Mononuclear cell (primary cell): ENCODE measurements around the gene CDKAL1. TPM values are rescaled to one million over a fixed set of nuclear protein-coding genes. Genes with fewer than 3 reads are reported as not detected.

Experiments used
- H3K27me3 ChIP-seq: 2 replicates; pipeline ENCODE4 v1.6.0; 2011; ENCODE audit warnings: low read length, control low read depth; ENCODE audit not compliant: insufficient read depth
- H3K4me1 ChIP-seq: 2 replicates; pipeline ENCODE4 v1.5.1; 2011; ENCODE audit warnings: mild to moderate bottlenecking, low read length, control low read depth; ENCODE audit not compliant: insufficient read depth
- H3K4me3 ChIP-seq: 2 replicates; pipeline ENCODE4 v1.5.1; 2011; ENCODE audit warnings: mild to moderate bottlenecking, low read length, moderate library complexity
- H3K9me3 ChIP-seq: 2 replicates; pipeline ENCODE4 v1.5.1; 2011; ENCODE audit warnings: low read depth, mild to moderate bottlenecking, control low read depth, low read length
- total RNA-seq: library from RNA; depleted of rRNA; stranded (reverse); fragments of >200 nt; gene quantifications from one replicate; pipeline ENCODE4 v1.2.3, GENCODE V29; 2012

The CDKAL1 gene
- total RNA-seq, 1 donor, result 26.6 TPM

DNA sequence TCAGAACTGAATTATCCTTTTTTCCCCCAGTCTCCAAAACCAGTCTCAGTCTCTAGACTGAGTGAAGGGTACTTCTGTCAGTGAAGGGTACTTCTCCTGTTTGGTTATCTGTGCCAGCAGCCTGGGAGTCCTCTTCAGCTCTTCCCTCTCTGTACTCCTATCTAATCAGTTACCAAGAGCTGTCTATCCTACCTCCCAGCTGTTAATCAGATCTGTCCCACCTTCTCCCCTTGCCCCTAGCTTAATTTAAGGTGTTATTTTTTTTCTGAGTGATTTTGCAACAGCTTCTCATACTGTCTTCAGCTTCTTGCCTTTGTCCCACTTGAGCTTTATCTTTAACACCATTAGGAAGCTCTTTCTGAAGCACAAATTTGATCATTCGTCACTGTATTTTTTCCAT, 567.4 kb downstream of the CDKAL1 start:
- Histone ChIP-seq H3K9me3 (no peaks in the 10 kb centered on the region), H3K4me1 (peaks cover 7% of the 10 kb centered on the region), H3K4me3 (no peak overlapping the region), H3K27me3 (no peaks in the 10 kb centered on the region)

DNA sequence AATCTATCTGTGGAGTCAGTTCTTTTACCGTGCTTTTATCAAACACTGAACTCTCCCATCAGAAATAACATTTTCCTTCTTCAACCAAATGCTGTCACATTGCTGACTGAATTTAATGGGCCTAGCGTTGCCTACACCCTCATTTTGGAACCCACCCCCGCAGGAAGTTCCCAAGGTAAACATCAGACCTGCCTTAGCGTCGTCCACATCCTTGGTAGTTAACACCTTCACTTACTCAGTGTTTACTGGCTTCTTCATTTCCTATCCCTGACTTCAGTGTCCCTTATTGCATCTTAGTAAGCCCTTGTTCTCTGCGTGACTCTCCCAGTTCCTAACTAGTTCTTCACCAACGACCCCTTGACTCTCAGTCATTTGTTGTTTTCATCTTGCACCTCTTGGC, 567.9 kb downstream of the CDKAL1 start:
- Histone ChIP-seq H3K4me3 (no peak overlapping the region), H3K27me3 (no peaks in the 10 kb centered on the region), H3K9me3 (no peaks in the 10 kb centered on the region), H3K4me1 (peaks cover 7% of the 10 kb centered on the region)

DNA sequence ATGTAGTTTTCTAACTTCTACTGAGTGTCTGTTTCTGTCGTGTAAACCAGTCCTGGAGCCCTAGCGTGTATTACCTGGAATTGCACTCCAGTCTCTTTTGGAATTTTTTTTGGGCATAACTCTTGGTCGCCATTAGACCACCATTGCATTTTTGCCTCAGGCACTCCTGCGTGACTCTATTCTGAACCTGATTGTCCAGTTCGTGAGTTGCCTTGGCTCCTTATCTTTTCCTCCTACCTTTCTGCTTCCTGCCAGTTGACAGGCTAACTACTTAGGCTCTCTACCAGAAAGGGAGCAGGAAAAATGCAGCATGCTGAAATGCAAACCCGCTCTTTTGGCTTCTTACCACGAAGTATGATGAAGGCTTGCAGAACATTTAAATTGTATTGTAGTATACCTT, 568.4 kb downstream of the CDKAL1 start:
- no peak overlapping the region for H3K4me3 ChIP-seq
- H3K4me1 ChIP-seq, result peaks cover 7% of the 10 kb centered on the region
- no peaks in the 10 kb centered on the region for H3K9me3 ChIP-seq
- no peaks in the 10 kb centered on the region for H3K27me3 ChIP-seq

DNA sequence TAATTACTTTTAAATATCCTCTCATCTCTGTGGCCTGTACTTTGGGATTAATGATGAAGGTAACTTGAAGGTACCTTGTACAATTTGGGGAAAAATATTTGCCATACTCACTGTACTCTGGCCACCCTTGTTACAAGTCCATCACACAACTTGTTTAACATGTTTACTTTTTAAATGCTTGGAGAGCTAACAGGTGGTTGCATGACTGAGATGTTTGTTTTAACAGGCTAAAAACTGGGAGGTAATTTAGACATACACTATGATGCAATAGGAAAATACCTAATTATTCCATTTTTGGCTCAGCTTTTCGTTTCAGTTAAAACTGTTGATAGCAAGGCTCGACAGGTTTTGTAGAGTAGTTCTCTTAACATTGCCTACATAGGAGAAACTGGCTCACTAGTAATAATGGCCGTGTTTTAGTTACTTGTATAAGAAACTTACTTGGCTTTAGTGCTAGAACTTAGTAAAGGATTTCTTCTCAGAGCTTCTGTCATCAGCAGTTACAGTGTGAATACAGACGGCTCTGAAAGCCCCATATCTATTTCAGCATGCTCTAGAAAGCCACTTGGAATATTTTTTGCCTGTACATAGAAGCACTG, 569.5 kb downstream of the CDKAL1 start:
- Histone ChIP-seq H3K9me3 (no peaks in the 10 kb centered on the region), H3K27me3 (no peaks in the 10 kb centered on the region), H3K4me1 (peaks cover 7% of the 10 kb centered on the region), H3K4me3 (no peak overlapping the region)

DNA sequence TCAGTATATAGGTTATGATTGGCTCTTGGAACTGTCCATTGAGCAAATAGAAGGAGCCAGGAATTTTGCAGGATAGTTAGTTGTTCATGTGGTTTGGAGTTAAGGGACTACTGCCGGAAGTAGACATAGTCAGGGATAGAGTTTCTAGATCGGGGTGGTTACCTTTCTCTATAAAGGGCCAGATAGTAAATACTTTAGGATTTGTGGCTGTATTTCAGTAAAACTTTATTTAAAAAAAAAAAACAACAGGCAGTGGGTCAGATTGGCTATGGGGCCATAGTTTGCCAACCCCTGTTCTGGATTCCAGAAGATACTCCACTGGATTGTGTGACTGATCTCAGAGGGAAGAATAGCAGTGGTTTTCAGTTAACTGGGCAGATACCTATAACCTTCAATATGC, 570.0 kb downstream of the CDKAL1 start:
- no peaks in the 10 kb centered on the region for H3K9me3 ChIP-seq
- H3K27me3 ChIP-seq, result no peaks in the 10 kb centered on the region
- peaks cover 7% of the 10 kb centered on the region for H3K4me1 ChIP-seq
- no peak overlapping the region for H3K4me3 ChIP-seq

DNA sequence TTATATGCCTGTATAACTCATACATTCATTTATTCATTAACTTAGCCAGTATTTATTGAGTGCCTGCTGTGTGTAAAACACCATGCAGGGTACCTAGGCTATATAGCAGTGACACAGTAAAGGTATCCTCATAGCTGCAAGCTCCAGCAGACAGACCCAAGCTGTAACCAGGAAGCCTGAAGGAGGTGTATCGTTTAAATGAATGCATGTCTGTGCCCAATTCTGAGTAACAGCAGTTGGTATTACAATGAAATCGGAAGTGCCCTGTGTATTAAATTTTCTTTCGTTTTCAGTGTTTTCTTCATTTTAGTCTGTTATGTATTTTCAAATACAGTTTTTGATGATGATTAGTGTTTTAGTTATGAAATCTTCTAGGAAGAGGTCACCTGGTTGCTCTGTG, 573.5 kb downstream of the CDKAL1 start:
- no peaks in the 10 kb centered on the region for H3K9me3 ChIP-seq
- no peak overlapping the region for H3K4me3 ChIP-seq

DNA sequence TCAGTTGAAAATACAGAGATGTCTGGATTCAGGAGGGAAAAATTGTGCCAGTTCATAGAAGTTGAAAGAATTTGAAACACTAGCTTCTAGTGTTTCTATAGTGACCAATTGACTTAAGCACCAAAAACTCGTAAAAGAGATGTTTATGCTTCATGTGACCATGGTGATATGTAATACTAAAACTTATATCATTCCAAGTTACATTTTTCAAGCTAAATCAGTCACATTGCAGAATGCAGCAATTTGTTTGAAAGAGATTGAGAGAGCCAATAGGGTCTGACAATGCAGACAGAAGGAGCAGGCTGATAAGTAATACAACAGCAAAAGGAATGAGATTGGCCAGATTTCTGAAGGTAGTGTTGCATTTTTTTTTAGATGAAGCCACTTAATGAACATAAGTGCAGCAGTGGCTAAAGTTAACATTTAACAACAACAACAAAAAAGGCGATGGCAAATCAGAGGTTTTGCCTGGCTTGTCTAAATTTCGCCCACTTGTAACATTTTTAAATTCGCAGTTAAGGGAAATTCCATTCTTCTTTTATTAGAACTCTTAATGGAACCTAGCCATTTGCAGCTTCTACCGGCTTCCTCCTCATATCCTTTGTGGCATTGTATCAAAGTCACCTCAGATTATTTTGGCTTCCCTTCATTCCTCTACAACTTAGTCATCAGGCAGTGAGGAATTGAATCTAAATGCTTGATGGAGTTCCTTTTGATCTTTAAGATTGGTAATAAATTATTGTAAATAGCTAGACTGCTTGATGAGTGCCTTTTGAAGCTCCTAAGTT, 575.3 kb downstream of the CDKAL1 start:
- H3K9me3 ChIP-seq, result no peaks in the 10 kb centered on the region
- no peaks in the 10 kb centered on the region for H3K4me1 ChIP-seq
- H3K27me3 ChIP-seq, result no peaks in the 10 kb centered on the region
- H3K4me3 ChIP-seq, result no peak overlapping the region

More for the DNA sequence above, 573.5 kb downstream of the CDKAL1 start:
- no peaks in the 10 kb centered on the region for H3K4me1 ChIP-seq
- H3K27me3 ChIP-seq, result no peaks in the 10 kb centered on the region

DNA sequence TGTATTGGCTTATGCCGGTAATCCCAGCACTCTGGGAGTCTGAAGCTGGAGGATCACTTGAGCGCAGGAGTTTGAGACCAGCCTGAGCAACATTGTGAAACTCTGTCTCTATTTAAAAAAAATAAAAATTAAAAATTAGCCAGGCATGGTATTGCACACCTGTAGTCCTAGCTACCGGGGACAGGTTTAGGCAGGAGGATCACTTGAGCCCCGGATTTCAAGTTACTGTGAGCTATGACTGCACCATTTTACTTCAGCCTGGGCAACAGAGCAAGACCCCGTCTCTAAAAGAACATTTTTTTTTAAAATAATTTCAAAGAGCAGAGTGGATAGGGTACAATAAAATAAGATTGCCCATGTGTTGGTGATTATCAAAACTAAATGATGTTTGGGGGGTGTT, 576.4 kb downstream of the CDKAL1 start:
- Histone ChIP-seq H3K27me3 (no peaks in the 10 kb centered on the region), H3K4me3 (no peak overlapping the region), H3K9me3 (no peaks in the 10 kb centered on the region), H3K4me1 (no peaks in the 10 kb centered on the region)

DNA sequence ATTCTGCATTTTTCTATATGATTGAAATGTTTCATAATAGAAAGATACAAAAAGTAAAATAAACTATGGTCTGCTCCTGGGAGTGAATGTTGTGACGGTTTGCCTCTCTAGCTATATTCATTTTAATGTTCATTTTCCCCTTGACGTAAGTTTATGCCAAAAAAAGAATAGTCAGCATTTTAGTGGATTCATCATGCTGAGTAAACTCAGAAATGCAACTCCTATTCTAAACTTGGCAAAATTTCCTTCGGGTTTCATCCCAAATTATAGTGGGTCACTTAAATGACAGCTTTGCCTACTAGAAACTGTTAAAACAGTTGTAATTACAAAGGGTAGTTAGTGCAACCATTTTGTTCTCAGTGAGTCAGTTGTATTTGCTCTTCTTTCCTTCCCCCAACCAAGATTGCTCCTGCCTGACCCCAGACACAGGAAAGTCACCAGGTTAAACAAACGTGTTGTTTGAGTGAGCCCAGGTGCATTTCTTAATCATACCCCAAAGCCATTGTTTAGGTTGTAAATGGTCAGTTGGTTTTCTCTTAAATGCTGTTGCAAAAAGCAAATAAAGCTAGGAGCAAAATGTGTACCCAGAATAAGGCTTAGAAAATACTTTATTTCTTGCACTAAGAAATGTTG, 577.0 kb downstream of the CDKAL1 start:
- Histone ChIP-seq H3K27me3 (no peaks in the 10 kb centered on the region), H3K4me3 (no peak overlapping the region), H3K9me3 (no peaks in the 10 kb centered on the region), H3K4me1 (no peaks in the 10 kb centered on the region)

DNA sequence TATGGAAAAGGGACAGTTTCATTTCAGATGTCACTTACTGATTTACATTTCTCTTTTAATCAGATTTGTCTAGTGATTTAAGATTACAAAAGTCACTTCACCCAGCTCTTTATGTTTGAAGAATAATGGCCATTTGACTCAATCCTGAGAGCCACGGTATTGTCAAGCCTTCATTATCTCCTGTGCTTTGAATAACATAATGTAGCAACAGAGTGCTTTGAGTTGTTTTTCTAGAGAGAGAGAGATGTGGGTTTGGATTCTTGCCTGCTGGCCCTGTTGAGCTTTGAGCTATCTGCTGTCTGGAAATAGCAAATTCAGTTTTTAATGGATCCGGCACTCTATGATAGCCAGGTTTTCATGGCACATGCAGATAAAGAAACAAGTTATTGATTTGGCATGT, 580.9 kb downstream of the CDKAL1 start:
- Histone ChIP-seq H3K9me3 (no peaks in the 10 kb centered on the region), H3K4me1 (no peaks in the 10 kb centered on the region), H3K27me3 (no peaks in the 10 kb centered on the region), H3K4me3 (no peak overlapping the region)

DNA sequence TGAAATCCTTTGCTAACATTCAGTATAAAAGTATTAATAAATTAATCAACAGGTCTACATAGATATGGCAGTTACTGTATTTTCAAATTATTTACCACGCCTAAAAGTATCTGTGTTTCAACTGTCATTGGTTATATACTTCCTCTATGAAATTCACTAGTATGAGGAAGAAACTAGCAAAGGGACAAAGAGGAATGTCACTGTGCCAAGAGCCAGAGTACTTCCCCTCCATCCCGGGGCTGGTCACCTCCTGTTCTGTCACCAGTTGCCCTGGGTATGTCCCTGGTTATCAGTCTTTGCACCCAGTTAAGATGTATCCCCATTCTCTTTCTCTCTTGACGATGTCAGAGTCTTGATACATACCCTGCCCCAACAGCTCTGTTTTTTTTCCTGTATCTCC, 582.5 kb downstream of the CDKAL1 start:
- Histone ChIP-seq H3K9me3 (no peaks in the 10 kb centered on the region), H3K27me3 (no peaks in the 10 kb centered on the region), H3K4me1 (no peaks in the 10 kb centered on the region), H3K4me3 (no peak overlapping the region)

DNA sequence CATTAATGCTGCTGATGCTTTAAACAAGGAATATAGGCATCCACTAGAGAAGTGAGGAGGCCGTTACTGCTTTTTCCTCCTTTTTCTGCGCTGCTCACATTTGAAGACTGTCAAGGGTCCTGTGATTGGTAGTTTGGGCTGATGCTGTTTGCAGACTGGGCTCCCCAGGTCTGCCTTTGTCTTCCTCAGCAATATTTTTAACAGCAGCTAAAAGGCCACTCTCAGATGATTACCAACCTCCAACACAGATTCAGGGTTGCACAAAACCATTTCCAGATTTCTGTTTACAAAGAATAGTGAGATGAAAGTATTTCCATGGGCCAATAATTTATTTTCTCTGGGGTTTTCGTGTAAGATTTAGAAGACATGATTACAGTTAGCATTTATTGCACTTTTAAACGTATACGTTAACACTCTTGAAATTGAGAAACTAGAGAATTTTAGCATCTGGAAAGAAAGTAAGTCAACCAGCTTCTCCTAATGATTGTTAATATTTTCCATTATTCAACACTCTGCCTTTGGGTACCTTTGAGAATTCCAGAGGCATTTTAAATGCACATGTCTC, 584.0 kb downstream of the CDKAL1 start:
- no peaks in the 10 kb centered on the region for H3K9me3 ChIP-seq
- no peaks in the 10 kb centered on the region for H3K27me3 ChIP-seq
- H3K4me1 ChIP-seq, result no peaks in the 10 kb centered on the region
- H3K4me3 ChIP-seq, result no peak overlapping the region

DNA sequence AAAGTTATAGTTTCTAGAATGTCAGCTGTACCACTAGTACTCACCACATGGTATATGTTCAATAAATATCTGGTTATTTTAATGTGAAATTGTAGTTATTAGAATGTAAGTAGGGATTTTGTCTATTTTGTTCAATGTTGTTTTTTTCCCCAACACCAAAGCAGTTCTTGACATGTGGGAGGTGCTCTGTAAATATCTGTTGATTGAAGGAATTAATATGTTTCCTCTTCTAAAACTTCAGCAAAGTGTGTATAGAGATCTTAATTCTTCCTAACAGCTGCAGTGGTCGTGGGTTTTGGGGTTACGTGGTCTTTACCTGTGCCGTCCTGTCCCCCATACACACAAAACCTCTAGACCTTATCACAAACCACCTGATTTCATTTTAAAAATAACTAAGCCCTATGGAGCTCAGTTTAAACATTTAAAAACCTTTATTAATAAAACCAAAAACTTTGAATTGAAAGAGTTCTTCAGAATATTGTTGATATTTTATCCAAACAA, 587.4 kb downstream of the CDKAL1 start:
- no peaks in the 10 kb centered on the region for H3K27me3 ChIP-seq
- H3K9me3 ChIP-seq, result no peaks in the 10 kb centered on the region
- no peaks in the 10 kb centered on the region for H3K4me1 ChIP-seq
- no peak overlapping the region for H3K4me3 ChIP-seq

DNA sequence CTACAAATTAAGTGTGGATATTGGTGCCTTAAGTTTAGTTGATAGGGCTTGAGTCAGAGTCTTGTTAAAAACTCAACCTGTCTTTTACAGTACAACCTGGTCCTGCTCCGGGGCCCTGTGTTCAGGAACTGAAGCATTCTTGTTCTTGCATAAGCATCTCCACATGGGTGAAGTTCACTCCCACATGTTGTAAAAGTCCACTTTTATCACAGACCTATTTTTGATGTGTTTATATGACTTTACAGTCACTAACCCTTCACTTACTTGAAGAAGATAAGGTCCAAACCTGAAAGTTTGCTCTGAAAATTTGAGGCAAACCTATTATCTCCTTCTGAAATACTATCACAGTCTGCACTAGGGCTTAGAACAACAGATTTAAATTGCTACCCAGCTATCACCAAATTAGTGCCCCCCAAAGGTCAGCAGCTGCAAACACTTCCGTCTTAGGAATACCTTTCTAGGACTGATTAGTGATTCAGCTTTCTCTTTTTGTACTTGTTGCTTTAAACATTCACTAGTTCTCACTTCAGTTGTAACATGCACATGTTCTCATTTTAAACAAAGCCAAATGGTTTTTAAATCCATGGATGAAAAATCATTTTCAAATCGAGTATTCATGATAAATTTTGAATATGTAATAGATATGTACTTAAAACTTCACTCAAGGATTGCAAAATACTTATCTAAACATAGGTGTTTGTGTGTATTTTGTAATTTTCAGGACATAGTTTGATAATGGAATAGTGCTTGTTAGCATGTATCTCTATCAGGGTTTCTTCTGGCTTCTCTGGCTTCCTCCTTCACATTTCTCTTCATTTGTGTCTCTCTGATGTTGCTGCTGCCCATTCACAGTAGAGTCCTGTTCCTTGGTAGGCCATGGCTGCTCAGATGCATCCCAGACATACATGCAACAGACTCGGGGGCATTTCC, 589.5 kb downstream of the CDKAL1 start:
- H3K4me1 ChIP-seq, result no peaks in the 10 kb centered on the region
- H3K27me3 ChIP-seq, result no peaks in the 10 kb centered on the region
- no peak overlapping the region for H3K4me3 ChIP-seq
- no peaks in the 10 kb centered on the region for H3K9me3 ChIP-seq
